ENCODE results near the gene RNF150. TPM values are rescaled to one million over a fixed set of nuclear protein-coding genes. Genes with fewer than 3 reads are reported as not detected.

RNF150 gene
- polyA plus RNA-seq, 4 donors, result 26.0 to 28.6 (median 27.1) TPM

DNA sequence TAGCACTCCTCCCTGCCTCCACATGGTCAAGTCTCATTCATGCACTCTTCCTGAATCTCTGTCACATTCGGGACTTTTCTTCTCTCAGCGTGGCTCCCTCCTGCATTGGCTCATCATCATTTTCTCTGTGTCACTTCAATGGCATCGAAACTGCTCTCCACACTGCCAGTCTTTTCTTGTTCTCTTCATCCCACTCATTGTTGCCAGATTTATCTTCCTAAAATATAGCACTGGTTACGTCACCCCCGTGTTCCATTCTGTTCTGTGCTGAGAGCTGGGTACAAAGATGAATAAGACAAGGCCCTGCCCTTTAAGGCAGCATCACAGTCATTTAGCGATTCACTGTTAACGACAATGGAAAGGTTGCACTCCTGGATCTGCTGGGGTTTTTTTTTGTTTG is 202.7 kb downstream of the RNF150 start:
- DNase-seq (ENCODE audit: low read depth in 4 of 4, low spot score in 3 of 4), result no peak

- DNase-seq (ENCODE audit: low read depth in 4 of 4, low spot score in 3 of 4), result no peak
Observed at GRCh38 chr4:140930011-140930410, 203.3 kb downstream of the RNF150 start.

DNA sequence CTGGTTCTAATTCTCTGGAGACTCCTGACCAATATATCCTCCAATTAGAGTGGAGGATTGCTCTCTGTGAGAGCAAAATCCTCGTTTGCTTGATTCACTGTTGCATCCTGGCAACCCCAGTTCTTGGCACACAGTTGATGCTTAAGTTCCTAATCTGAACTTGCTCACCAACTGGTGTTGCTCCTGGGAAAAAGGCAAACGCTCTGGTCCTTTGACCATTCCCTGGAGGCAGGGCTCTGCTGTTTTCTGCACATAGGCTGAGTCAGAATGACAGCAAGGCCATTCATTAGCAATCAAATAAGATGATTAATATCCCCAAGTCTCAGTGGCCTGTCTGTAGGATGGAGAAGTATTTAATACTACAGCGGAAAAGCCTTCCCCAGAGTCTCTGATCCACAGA is 204.4 kb downstream of the RNF150 start:
- no peak for DNase-seq (ENCODE audit: low read depth in 4 of 4, low spot score in 3 of 4)

DNA sequence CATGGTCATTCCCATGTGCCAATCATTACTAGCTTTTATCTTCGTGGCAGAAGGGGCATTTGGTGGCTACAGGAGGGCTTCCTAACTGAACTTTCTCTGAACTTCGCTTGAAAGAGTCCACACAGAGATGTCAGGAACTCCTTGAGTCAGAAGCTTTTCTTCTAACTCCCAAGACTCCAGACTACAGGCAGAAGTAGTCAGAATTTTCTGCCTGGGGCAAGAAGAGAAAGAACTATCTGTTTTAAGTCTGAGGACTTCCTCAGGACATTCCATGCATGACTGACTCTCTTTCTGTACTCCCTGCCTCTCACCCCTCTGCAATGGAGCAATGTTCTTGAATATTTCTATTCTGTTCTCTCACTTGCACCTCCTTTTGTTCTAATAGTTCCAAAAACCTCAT is 206.6 kb downstream of the RNF150 start:
- no peak for DNase-seq (ENCODE audit: low read depth in 4 of 4, low spot score in 3 of 4)

DNA sequence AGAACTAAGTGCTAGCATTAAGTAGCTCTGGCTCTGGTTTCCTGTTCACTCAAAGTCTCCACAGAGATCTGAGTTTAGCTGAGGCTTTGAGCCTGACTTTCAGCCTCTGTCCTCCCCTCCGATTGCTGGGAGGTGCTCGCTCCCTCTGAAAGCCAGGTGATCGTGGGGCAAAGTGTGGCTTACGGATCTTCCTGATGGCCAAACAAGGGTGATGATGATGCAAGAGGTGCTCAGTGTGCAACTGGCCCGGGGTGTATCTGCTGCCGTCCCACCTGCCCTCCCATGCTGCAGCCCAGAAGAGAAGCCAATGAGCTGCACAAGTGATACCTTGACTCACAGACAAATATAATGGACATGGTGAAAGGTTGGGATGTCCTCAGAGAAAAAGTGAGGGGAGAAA is 207.9 kb downstream of the RNF150 start:
- DNase-seq (ENCODE audit: low read depth in 4 of 4, low spot score in 3 of 4), result no peak

DNA sequence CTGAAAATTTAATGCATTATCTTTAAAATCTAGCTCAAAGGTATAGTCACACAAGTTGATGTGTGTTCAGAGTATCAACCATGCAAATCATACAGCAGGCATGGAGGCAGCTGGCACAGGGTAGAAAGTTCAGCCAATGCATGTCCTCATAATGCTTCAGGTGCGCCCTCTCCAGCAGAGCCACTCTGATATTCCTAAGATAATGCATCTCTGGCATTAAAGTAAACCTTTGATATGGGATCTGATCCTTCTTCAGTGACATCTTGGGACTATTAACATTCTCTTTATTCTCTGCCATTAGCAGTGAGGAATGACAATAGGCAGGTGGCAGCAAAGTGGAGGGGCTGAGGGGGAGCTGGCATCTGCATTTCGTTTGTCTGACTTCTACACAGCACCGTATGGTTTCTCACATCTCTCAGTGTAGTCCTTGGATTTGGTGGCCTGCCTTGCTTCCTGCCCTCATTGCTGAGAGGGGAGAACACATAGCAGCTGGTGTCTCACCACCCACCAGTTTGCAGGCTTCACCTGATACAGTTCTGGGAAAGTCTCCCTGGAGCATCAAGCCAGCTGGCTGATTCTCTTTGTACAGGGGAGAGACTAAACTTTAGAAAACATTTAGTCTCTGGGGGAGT is 208.4 kb downstream of the RNF150 start:
- no peak for DNase-seq (ENCODE audit: low read depth in 4 of 4, low spot score in 3 of 4)

DNA sequence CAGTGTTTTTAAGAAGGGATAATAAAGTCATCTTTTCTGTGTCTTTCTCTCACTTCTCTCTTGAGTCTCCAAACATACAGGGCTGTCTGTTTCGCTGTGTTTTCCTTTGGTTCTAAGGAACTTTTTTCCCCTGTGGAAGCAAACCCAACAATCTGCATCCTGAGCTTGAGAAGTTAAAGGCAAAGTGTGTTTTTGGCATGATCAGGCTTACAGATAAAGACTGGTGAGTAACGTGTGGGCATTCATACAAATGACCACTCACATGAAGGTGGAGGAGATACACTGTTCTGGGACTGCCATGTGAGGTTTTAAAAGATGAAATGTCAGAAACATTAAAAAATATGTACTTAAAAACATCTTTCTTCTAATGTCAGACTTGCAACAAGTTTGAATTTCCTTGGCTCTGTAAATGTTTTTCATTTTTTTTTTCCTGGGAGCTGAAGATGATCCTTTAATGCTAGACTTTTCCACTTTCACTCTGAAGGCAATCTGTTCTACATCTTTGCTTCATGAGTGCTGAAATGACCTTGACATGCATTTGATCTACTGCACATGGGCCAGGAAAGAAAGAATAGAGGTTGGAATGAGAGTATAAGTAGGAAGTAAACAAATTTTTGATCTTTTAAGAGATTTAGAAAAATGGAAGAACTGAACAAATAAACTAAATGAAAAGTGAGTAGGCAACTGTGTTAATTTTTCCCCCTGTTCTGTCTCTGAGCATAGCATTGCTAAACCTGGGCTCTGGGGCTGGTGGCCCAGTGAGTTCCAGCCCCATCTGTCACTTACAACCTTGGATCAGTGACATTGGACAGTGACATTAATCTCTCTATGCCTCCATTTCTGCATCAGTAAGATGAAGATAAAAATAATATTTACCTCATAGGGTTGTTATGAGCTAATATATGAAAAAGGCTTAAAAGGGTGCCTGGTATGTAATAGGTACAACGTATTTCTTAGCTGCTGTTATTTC is 226.0 kb downstream of the RNF150 start:
- no peak for DNase-seq (ENCODE audit: low read depth in 4 of 4, low spot score in 3 of 4)

DNA sequence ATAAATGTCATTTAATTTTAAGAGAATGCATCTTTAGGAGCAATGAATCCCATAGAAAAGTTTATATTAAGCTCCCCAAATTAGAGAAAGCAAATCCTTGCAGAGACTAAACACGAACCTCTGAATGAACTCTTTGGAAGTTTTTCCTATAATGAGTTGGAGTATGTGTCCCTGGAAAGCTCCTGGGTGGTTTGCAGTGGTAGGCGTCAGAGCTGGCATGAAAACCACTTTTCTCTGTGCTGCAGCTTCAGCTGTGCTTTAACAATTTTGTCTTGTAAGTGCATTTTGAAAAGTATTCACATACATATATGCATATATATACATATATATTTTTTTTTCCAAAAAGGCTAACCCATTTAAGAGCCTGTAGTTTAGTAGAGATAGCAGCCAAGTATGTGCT is 228.4 kb downstream of the RNF150 start:
- DNase-seq (ENCODE audit: low read depth in 4 of 4, low spot score in 3 of 4), result no peak

DNA sequence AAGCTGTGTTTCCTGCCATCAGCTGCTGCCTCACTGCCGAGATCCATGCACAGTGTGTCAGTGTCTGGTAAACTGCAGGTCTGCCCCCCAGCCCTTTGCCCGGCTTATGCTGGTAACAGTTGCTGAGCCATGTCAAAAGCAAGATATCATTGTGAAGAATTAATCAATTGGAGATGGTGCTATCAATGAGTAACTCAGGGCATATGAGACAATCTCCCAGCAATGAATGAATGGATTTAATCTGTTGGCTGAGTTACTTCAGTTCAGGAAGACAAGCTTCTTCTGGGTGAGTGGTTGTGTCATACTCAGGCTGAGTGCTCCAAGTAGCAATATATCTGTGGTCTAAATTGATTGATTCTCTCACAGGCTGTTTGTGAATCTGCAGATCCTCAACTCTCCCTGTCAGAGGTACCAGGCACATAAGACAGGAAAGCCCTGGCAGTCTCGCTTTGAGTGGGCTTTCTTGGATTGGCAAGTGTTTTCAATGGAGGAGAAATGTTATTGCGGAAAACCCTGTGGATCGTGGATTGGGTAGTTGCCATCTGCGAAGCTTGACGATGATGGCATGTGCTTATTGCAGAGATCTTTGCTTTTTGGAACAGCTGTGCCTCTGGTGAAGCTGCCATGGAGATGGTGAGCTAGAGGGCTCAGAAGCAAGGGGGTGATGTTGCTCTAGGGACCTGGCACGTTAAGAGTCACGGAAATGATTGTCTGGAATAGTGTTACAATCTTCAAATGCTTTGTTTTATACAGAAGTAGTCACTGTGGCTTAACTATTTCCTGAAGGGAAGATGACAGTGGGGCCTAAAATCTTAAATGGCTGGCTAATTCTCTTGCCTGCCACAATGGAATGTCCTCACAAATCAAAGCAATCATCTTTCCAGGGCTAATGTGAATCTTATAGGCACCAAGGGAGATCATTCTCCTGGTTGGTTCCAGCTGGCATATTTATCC is 229.5 kb downstream of the RNF150 start:
- no peak for DNase-seq (ENCODE audit: low read depth in 4 of 4, low spot score in 3 of 4)

DNA sequence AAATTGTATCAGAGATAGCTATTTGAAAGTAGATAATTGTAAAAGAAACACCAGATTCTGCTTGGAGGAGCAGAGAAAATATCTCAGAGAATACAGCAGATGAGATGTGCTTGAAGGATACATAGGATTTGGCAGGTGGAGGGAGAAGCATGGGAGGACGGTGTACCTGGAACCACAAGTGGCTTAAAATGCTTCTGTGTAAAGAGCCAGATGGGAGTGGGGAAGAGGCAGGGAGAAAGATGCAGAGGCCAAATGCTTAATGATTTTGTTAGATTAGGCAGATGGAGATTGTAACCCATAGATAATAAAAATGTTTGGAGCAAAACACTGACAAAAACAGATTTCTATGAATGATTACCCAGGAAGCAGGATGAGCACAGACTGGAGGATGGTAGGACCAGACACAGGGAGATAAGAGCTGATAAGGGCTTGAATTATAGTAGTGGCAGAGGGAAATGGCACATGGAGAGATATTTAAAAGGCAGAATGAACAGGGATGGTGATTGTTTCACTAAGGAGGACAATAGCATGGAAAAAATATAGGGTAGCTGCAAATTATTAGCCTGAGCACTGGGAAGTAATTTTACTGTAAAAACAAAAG is 231.4 kb downstream of the RNF150 start:
- no peak for DNase-seq (ENCODE audit: low read depth in 4 of 4, low spot score in 3 of 4)

- no peak for DNase-seq (ENCODE audit: low read depth in 4 of 4, low spot score in 3 of 4)
Observed at GRCh38 chr4:140893939-140894338, 239.3 kb downstream of the RNF150 start.

- no peak for DNase-seq (ENCODE audit: low read depth in 4 of 4, low spot score in 3 of 4)
Observed at GRCh38 chr4:140888054-140888453, 245.2 kb downstream of the RNF150 start.

DNA sequence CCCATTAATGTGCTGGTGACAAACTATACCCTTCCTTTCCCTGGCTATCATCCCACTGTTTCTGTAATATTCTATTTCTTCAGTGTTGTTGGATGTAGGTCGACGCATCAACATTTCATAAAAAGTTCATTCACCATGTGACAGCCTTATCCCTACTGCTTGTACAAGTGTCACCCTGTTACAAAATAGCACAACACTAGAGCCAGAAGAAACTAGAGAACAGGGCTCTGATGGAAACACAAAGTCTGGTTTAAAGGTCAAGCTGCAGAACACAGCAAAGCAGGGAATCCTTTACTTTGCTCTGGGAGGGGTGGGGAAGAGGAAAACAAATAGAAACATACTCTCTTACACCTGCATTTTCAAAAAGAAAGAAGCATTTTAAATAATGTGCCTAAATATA is 245.8 kb downstream of the RNF150 start:
- DNase-seq (ENCODE audit: low read depth in 4 of 4, low spot score in 3 of 4), result no peak

DNA sequence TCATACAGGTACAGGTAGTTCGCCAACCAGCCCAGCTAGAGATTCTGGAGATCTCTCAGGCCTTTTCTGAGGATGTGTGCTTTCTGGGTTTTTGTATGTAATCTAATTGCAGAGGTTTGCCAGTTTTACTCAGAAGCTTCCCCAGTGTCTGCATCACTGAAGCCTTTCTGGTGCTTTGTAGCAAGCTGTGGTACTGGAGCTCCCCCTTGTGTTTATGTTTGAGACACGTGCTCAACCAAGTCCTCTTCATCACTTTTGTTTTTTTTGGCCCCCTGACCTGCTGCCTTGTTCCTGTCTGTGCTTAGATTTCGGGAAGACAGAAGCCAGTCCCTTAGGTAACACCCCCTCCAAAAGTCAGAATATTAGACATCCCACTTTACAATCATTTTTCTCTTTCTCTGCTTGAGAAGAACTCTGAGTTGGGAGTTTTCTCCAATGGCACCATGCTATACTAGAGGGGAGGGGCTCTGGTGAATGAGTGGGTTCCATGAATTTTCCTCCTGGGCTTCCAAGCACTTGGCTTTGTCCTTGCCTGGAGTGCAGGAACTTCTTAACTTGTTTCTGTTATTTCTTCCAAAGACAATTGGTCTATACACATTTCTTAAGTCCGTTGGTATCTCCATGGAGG is 248.7 kb downstream of the RNF150 start:
- DNase-seq (ENCODE audit: low read depth in 4 of 4, low spot score in 3 of 4), result no peak

GRCh38 chr4:140877781-140878180 is 255.5 kb downstream of the RNF150 start:
- no peak for DNase-seq (ENCODE audit: low read depth in 4 of 4, low spot score in 3 of 4)

DNA sequence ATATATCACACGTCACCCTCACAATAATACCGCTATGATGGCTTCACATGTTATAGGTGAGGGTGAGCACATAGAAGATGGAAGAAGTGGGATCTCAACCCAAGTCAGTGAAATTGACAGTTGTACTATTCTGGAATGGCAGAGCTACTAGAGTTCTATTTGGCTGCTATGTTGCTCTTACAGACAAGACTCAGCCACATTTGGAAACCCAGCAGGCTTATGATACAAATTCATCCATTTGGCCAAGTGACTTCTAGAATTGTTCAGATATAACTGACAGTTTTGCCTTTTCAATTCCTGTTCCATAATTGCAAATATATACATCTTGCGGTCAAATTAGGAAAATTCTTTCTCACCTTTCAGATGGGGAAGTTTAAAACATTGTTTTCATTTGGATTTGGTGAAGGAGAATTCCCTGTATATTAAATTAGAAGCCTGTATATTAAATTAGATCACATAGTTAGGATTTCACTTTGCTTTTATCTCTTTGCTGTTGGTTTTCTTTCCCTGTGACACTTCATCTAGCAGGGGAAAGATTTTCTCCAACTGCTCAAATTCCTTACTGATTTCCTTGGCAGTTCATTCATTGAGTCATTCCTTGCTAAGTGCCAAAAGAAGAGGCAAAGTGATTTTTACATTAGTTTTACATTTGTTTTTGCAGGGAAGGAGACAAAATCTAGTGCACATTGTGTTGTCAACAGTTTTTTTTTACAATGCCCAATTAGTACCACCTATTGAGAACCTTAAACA is 256.5 kb downstream of the RNF150 start:
- DNase-seq (ENCODE audit: low read depth in 4 of 4, low spot score in 3 of 4), result no peak

GRCh38 chr4:140875746-140876452 is 257.4 kb downstream of the RNF150 start:
- DNase-seq (ENCODE audit: low read depth in 4 of 4, low spot score in 3 of 4), result no peak

DNA sequence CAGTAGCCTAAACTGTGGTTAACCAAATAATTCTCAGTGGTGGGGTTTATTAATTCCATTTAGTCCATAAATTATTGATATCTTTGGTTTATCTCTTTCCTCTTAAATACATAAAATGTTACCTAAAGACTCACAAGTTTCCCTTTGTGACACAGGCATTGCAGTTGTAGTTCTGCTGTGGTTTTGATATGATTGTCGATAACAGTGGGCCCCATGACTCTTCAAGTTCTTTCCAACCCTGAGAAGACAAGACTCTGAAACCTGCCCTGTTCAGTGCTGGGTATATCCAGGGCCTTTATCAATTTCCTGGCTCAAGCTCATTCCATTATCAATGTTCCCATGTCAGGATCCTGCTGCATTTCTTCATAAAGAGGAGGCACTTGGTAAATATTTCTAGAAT is 259.2 kb downstream of the RNF150 start:
- DNase-seq (ENCODE audit: low read depth in 4 of 4, low spot score in 3 of 4), result no peak

- no peak for DNase-seq (ENCODE audit: low read depth in 4 of 4, low spot score in 3 of 4)
Observed at GRCh38 chr4:140871368-140871767, 261.9 kb downstream of the RNF150 start.

Measured in right renal pelvis (tissue), 4 donors.